GM21825 (cell line): Measurements from ENCODE around the gene ZNF816.
A peak's percentile ranks its signal among the peaks of the same experiment; 100 is the strongest.
"Not testable (repeated sequence)": the region's sequence is repeated elsewhere in the genome, so short reads cannot be mapped to it uniquely, and the experiment has no call there.

Experiments
- ATAC-seq: cut with Tn5 transposase; IDR thresholded peaks from one replicate; pipeline ENCODE4 v1.9.1; 2021; ENCODE audit warnings: mild to moderate bottlenecking, moderate library complexity; ENCODE audit not compliant: unreplicated experiment

Gene ZNF816

GRCh38 chr19:52961981-52962380, 700 bp downstream of the ZNF816 start:
- no peak for ATAC-seq

GRCh38 chr19:52959613-52960295, 2.9 kb downstream of the ZNF816 start:
- ATAC-seq, result no peak

- no peak for ATAC-seq
Measured at GRCh38 chr19:52957591-52957990, 5.1 kb downstream of the ZNF816 start.

GRCh38 chr19:52956917-52957316, 5.8 kb downstream of the ZNF816 start:
- ATAC-seq, result no peak

- ATAC-seq, result no peak
Measured at GRCh38 chr19:52949422-52949821, 13.3 kb downstream of the ZNF816 start.

GRCh38 chr19:52948025-52948770, 14.5 kb downstream of the ZNF816 start:
- no peak for ATAC-seq

GRCh38 chr19:52946322-52947310, 16.1 kb downstream of the ZNF816 start:
- ATAC-seq, result no peak

- no peak for ATAC-seq
Measured at GRCh38 chr19:52945652-52946321, 16.9 kb downstream of the ZNF816 start.

GRCh38 chr19:52944703-52945493, 17.8 kb downstream of the ZNF816 start:
- not testable (repeated sequence) for ATAC-seq

- ATAC-seq, result no peak
Measured at GRCh38 chr19:52943884-52944643, 18.6 kb downstream of the ZNF816 start.

GRCh38 chr19:52943134-52943883, 19.4 kb downstream of the ZNF816 start:
- no peak for ATAC-seq

- peak; percentile 90 for ATAC-seq
Measured at GRCh38 chr19:52942386-52943133, 20.1 kb downstream of the ZNF816 start.

- ATAC-seq, result peak; percentile 21
Measured at GRCh38 chr19:52941941-52942385, 20.7 kb downstream of the ZNF816 start.

- ATAC-seq, result not testable (repeated sequence)
Measured at GRCh38 chr19:52941523-52941922, 21.2 kb downstream of the ZNF816 start.

GRCh38 chr19:52940905-52941304, 21.8 kb downstream of the ZNF816 start:
- not testable (repeated sequence) for ATAC-seq

GRCh38 chr19:52938761-52939160, 23.9 kb downstream of the ZNF816 start:
- ATAC-seq, result no peak

GRCh38 chr19:52936954-52937325, 25.7 kb downstream of the ZNF816 start:
- ATAC-seq, result no peak
